ENCODE measurements around the gene CRADD. TPM values are rescaled to one million over a fixed set of nuclear protein-coding genes. Genes with fewer than 3 reads are reported as not detected.

The CRADD gene
- total RNA-seq, 1 donor, result 12.9 TPM

- TF ChIP-seq CTCF (IDR thresholded peaks at IDR 0.05; ENCODE audit: insufficient read depth, low read length), result no peak
- no peak overlapping the region for H3K4me3 ChIP-seq (ENCODE audit: low read depth, low read length)
- DNase-seq (ENCODE audit: low read depth), result no peak
Measured at GRCh38 chr12:93829016-93829415, 151.8 kb downstream of the CRADD start.

- TF ChIP-seq CTCF (IDR thresholded peaks at IDR 0.05; ENCODE audit: insufficient read depth, low read length), result no peak
- no peak overlapping the region for H3K4me3 ChIP-seq (ENCODE audit: low read depth, low read length)
- no peak for DNase-seq (ENCODE audit: low read depth)
Measured at GRCh38 chr12:93831374-93831773, 154.2 kb downstream of the CRADD start.

GRCh38 chr12:93832131-93832530 lies 155.0 kb downstream of the CRADD start:
- DNase-seq (ENCODE audit: low read depth), result no peak
- no peak for TF ChIP-seq CTCF (IDR thresholded peaks at IDR 0.05; ENCODE audit: insufficient read depth, low read length)
- no peak overlapping the region for H3K4me3 ChIP-seq (ENCODE audit: low read depth, low read length)

GRCh38 chr12:93833946-93834345 lies 156.8 kb downstream of the CRADD start:
- DNase-seq (ENCODE audit: low read depth), result no peak
- H3K4me3 ChIP-seq (ENCODE audit: low read depth, low read length), result no peak overlapping the region
- no peak for TF ChIP-seq CTCF (IDR thresholded peaks at IDR 0.05; ENCODE audit: insufficient read depth, low read length)

GRCh38 chr12:93836620-93837260 lies 159.6 kb downstream of the CRADD start:
- no peak for TF ChIP-seq CTCF (IDR thresholded peaks at IDR 0.05; ENCODE audit: insufficient read depth, low read length)
- DNase-seq (ENCODE audit: low read depth), result no peak
- H3K4me3 ChIP-seq (ENCODE audit: low read depth, low read length), result no peak overlapping the region

GRCh38 chr12:93838193-93838592 lies 161.0 kb downstream of the CRADD start:
- no peak for TF ChIP-seq CTCF (IDR thresholded peaks at IDR 0.05; ENCODE audit: insufficient read depth, low read length)
- DNase-seq (ENCODE audit: low read depth), result no peak
- no peak overlapping the region for H3K4me3 ChIP-seq (ENCODE audit: low read depth, low read length)

GRCh38 chr12:93839064-93839463 lies 161.9 kb downstream of the CRADD start:
- no peak overlapping the region for H3K4me3 ChIP-seq (ENCODE audit: low read depth, low read length)
- TF ChIP-seq CTCF (IDR thresholded peaks at IDR 0.05; ENCODE audit: insufficient read depth, low read length), result no peak
- DNase-seq (ENCODE audit: low read depth), result no peak

All from fibroblast of the aortic adventitia (primary cell).